ENCODE measurements around the gene IFNA13.

DNA sequence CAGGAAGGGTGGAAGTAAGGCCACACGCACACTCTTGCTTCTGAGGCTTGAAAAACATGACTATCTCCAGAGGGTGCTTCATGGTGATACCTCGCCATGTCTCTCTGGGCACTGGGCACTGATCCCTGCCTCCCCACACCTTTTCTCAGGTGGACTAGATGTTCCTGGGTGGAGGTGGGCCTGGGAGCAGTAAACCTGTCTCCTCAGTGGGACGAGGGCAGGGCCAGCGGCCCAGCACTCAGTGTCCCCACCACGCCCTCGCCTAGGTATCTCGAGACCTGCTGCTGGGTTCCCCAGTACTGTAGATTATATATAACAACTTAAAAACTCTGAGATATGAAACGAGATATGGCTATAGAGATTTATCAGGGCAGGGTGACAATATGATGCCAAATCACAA lies 5.6 kb downstream of the IFNA13 start:
- TF ChIP-seq POLR2A (IDR thresholded peaks at IDR 0.05; ENCODE audit: low read length) = no peak
- no peak for TF ChIP-seq GATA1 (IDR thresholded peaks at IDR 0.05; ENCODE audit: low read depth, low read length)

All from erythroblast (primary cell).